MM.1S (cell line): ENCODE data around the gene ZNF844.

Source experiments
- CTCF ChIP-seq: fragments of 300-600 bp; sonication (generic); IDR thresholded peaks from 2 replicates; pipeline ENCODE4 v1.5.1; 2016; ENCODE audit warnings: antibody characterized with exemption, low read length, mixed read lengths
- EZH2phosphoT487 ChIP-seq: fragments of 300-600 bp; sonication (generic); IDR thresholded peaks from 2 replicates; pipeline ENCODE4 v1.6.1; 2018; ENCODE audit warnings: antibody characterized with exemption, low read length

DNA sequence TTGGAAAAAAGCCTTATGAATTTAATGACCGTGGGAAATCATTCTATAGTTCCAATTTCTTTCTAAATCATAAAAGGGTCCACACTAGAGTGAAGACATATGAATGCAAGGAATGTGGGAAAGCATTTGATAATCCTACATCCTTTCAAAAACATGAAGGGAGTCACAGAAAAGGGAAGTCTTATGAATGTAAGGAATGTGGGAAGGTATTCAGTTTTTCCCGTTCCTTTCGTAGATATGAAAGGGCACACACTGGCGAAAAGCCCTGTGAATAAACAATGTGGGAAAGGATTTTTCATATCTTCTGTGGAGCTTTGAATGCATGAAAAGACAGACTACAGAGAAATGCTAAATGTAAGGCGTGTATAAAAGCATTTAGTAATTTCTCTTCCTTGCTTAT is 48.6 kb downstream of the ZNF844 start:
- TF ChIP-seq EZH2phosphoT487, result no peak
- no peak for TF ChIP-seq CTCF
